Activated T-cell treated with anti-CD3 and anti-CD28 coated beads for 24 hours (primary cell): ENCODE results near the gene DGKK.
"Not testable (repeated sequence)": the region's sequence is repeated elsewhere in the genome, so short reads cannot be mapped to it uniquely, and the experiment has no call there.

Experiments used
- DNase-seq: peaks from one replicate; pipeline ENCODE4 v3.0.0-alpha.2; 2020; ENCODE audit warnings: low read depth

DGKK gene

GRCh38 chrX:50428174-50428573, 42.5 kb downstream of the DGKK start:
- DNase-seq = no peak

- no peak for DNase-seq
Measured at GRCh38 chrX:50407976-50408375, 62.6 kb downstream of the DGKK start.

GRCh38 chrX:50403903-50404302, 66.7 kb downstream of the DGKK start:
- no peak for DNase-seq

GRCh38 chrX:50402886-50403285, 67.7 kb downstream of the DGKK start:
- DNase-seq = no peak

GRCh38 chrX:50393902-50394301, 76.7 kb downstream of the DGKK start:
- no peak for DNase-seq

- DNase-seq = no peak
Measured at GRCh38 chrX:50386520-50386919, 84.1 kb downstream of the DGKK start.

- DNase-seq = no peak
Measured at GRCh38 chrX:50381729-50382415, 88.8 kb downstream of the DGKK start.

- no peak for DNase-seq
Measured at GRCh38 chrX:50375481-50376267, 95.0 kb downstream of the DGKK start.

- no peak for DNase-seq
Measured at GRCh38 chrX:50372966-50373365, 97.7 kb downstream of the DGKK start.

- DNase-seq = no peak
Measured at GRCh38 chrX:50343917-50344316, 126.7 kb downstream of the DGKK start.

- no peak for DNase-seq
Measured at GRCh38 chrX:50333308-50333707, 137.3 kb downstream of the DGKK start.

- not testable (repeated sequence) for DNase-seq
Measured at GRCh38 chrX:50332668-50333067, 138.0 kb downstream of the DGKK start.

- no peak for DNase-seq
Measured at GRCh38 chrX:50327235-50327634, 143.4 kb downstream of the DGKK start.
